MM.1S (cell line): ENCODE results near the gene NCAM2.

ENCODE experiments used
- CTCF ChIP-seq: fragments of 300-600 bp; sonication (generic); IDR thresholded peaks from 2 replicates; pipeline ENCODE4 v1.5.1; 2016; ENCODE audit warnings: antibody characterized with exemption, low read length, mixed read lengths
- EZH2 ChIP-seq: fragments of 300-600 bp; sonication (generic); optimal IDR thresholded peaks from 2 replicates; pipeline ENCODE3; 2017; ENCODE audit warnings: low read depth, mild to moderate bottlenecking, antibody characterized with exemption, low read length, mixed read lengths
- EZH2phosphoT487 ChIP-seq: fragments of 300-600 bp; sonication (generic); IDR thresholded peaks from 2 replicates; pipeline ENCODE4 v1.6.1; 2018; ENCODE audit warnings: antibody characterized with exemption, low read length

DNA sequence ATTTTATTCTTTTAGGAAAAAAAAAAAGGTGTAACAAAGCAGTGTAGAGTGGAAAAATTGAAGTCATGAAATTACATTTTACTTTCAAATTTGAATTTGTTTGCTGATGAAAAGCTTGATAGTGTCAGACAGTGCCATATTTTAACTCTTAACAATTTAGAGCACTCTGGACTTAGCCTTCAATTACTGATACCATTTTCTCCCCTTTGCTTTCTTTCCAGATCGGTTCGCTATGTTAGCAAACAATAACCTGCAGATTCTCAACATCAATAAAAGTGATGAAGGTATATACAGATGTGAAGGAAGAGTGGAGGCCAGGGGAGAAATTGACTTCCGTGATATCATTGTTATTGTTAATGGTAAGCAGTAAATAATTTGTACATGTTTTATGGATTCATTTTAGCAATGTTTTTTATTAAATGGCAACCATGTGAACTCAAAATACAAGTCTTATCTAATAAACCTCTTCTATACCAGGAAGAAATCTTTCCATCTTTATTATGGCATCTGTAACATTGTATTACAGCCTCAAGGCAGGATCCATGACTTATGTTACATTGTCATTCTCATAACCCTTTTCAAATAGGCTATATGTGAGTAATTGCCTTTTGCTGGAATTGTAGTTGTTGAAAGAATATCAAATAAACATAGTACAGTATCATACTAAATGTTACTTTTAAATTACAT, 293.8 kb downstream of the NCAM2 start:
- no peak for TF ChIP-seq CTCF
- no peak for TF ChIP-seq EZH2phosphoT487
- no peak for TF ChIP-seq EZH2
